ENCODE measurements around the gene FHDC1.

Gene FHDC1

GRCh38 chr4:152957437-152958171 lies 21.5 kb downstream of the FHDC1 start:
- DNase-seq: no peak

- no peak for DNase-seq
Observed at GRCh38 chr4:152959080-152959479, 23.0 kb downstream of the FHDC1 start.

DNA sequence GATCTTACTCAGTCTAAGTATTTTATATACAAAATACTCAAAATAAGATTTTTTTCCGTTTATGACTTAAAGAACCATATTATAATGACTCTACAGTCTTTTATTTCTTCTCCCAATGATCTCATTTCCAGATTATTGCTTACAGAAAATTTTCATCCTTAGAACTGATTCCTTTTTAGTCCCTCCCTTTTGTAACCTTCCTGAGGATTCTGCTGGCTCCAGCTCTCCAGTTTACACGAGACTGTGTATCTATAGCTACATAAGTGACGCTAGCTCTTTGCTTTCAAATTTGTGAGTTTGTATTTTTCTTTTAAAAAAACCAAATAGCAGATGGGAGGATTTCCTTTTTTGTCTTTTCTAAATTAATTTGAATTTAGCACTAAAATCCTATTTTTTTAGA lies 24.0 kb downstream of the FHDC1 start:
- DNase-seq: no peak

- DNase-seq: no peak
Observed at GRCh38 chr4:152961014-152961772, 25.1 kb downstream of the FHDC1 start.

DNA sequence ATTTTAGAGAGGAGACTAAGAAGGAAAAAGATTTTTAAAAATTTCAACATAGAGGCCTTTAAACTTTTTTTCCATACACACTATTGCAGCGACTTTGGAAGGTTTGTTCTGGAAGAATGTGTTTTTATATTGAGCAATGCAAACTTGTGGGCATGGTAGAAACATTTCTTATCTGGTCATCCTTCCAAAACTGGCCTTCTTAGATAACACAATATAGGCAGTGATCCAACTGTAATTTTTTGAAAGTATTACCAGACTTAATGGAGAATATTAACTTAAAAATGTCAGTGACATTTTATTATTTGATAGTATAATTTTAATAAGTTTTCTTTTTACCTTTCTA lies 25.6 kb downstream of the FHDC1 start:
- DNase-seq: no peak

- DNase-seq: no peak
Observed at GRCh38 chr4:152962150-152962549, 26.0 kb downstream of the FHDC1 start.

- DNase-seq: no peak
Observed at GRCh38 chr4:152964335-152964734, 28.2 kb downstream of the FHDC1 start.

GRCh38 chr4:152965611-152966010 lies 29.5 kb downstream of the FHDC1 start:
- DNase-seq: peak; percentile 56

DNA sequence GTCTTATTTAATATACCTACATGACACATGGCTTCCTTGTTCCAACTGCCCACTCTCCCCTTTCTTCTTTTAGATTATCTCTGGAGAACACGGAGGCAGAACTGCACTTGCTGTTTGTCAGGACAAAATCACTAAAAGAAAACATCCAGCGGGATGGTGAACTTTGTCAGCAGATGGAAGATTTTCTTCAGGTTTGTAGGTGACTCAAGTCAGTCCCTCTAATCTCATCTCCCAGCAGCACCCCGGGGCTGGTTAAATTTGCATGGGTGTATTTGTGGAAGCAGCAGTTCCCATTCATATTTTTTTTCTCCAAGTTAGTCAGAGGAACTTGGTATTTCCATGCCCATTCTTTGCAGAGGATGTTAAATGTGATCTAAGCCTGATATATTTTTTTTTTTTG lies 31.8 kb downstream of the FHDC1 start:
- no peak for DNase-seq

DNA sequence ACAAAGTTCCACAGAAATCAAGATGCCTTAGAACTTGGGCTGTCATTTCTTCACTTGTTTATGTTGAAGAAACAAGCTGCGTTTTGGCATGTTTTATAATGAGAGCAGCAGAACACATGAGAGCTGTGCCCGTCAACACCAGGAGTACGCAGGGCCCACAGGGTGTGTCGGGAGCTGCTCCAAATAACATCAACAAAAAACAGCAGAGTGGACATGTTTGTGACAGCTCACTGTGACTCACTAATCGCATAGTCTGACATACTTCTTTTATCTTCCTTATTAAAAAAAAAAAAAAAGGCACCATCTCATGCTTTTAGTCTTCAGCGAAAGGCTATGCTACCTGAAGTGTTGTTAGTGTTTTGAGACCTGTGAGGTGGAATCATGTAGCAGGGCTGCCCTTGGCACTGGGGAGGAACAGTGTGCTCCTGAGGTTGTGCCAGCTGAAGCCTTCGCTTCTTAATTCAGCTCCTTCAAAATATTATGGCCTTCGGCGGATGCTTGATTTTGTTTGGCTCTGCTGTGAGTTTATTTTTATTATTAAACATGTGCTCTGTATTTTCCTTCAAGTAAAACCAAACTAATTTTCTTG lies 32.8 kb downstream of the FHDC1 start:
- no peak for DNase-seq

DNA sequence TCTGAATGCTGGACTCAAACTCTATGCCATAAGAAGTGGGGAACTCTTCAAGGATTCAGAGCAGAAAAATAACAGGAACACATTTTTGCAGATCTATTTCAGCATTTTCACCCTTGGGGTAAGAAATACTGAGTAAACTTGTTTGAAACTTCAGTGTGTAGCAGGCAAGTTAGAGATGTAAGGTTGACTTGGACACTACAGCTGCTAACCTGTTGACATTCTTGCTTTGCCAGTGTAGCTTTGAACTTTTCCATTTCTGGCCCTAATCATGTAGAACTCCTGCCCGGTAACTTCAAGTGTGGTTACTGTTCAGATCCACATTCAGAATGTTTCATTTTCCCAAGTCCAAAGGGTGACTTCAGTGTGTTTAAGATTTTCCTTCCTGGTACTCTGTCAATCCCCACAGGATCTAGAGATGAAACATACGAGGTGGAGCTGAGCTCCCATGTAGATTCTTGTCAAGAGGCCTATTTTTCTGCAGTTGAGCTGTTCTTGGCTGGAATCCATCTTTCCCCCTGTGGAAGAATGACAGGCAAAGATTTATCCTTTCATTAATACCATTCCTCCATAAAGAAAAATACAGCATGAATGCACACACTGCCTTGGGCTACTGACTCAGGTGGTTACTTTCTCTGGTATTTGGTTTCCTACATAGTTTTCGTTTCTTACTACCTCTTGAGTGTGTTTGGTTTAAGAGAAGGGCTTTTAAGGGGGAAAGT lies 34.1 kb downstream of the FHDC1 start:
- DNase-seq: peak; percentile 90

- no peak for DNase-seq
Observed at GRCh38 chr4:152971053-152971452, 34.9 kb downstream of the FHDC1 start.

DNA sequence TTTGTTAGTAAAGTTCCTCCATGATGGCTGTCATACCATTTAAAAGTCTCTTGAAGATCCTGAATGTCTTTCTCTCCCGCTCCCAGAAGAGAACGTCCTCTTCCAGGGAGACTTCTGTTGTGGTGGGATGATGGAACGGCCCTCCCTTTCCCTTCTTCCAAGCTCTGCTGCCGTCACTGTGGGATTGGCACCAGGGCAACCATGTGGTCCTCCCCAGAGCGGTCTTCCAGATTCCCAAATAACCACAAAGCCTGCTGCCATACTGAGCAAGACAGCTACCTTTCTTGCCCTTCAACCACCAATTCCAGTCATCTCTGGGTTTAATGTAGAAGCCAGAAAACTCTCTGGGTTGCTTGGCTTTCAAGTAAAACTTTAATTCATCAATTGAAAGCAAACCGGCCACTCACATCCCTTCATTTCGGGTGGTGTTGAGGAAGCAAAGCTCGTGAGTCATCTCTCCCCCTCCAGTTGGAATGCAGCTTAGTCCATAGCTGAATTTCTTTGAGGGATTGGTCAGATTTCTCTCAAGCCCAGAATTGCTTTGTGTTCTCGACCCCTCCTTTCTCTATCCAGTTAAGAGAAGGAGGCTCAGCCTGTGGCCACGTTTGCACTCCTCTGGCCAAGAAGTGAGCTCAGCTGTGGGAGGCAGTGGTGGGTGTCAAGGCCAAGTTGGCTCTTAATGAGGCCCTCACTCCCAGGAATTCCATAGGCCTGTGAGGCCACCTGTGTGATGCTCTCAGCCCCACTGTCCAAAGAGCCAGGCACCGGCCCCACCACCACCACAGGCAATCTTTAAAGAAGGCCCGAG lies 36.9 kb downstream of the FHDC1 start:
- DNase-seq: peak; percentile 95

DNA sequence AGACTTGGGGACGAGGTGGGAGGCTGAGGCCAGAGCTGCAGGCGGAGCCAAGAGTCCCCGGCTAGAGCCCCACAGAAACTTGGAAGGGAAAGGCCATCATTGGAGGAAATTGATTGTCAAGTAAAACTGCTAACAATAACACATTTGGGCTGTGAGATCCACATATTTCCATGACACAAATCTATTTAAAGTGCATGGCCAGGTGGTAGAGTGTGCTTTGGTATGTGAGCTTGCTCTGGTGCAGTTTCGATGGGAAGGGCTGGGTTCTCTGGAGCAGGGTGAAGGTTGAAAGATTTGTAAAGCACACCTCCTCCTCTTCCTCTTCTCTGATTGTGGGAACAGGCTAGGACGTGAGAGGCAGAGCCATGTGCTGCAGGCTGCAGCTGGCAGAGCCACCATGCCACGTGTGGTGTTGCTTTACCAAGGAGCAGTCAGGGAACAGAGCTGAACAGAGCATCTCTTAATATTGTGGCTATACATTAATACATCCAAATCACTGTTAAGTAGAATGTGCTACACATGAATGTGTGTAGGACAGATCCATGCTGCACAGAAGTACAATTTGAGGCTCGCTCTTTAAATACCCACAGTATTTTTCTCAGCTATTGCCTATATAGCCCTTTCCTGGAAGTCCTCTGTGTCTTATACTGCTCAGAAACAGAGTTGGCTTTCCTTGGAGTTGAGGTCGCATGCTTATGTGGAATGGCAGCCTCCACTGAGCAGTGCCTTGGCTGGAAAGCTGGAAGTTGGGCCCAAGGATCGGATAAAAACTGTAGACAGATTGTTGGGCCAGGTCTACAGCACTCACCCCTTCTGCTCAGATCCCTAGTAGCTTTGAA lies 37.7 kb downstream of the FHDC1 start:
- DNase-seq: no peak

DNA sequence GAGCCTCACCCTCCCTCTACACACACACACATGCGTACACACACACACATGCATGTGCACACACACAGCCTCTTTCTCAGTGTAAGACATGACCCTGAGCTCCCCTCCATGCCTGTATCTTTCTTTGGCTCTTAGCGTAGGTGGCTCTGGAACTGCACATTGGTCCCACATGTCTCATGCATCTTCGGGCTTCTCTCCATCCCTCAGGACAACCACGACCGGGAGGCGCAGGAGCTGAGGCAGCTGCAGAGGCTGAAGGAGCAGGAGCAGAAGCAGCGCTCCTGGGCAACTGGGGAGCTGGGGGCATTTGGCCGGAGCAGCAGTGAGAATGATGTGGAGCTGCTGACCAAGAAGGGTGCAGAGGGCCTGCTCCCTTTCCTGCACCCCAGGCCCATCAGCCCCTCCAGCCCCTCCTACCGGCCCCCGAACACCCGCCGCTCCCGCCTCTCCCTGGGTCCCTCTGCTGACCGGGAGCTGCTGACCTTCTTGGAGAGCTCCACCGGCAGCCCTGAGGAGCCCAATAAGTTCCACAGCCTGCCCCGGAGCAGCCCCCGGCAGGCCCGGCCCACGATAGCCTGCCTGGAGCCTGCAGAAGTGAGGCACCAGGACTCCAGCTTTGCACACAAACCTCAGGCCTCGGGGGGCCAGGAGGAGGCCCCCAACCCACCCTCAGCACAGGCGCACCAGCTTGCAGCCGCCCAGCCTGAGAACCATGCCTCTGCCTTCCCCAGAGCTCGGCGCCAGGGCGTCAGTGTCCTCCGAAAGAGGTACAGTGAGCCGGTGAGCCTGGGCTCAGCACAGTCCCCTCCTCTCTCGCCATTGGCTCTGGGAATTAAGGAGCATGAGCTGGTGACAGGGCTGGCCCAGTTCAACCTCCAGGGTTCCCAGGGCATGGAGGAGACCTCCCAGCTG lies 38.6 kb downstream of the FHDC1 start:
- no peak for DNase-seq

GRCh38 chr4:152975380-152976211 lies 39.5 kb downstream of the FHDC1 start:
- no peak for DNase-seq

DNA sequence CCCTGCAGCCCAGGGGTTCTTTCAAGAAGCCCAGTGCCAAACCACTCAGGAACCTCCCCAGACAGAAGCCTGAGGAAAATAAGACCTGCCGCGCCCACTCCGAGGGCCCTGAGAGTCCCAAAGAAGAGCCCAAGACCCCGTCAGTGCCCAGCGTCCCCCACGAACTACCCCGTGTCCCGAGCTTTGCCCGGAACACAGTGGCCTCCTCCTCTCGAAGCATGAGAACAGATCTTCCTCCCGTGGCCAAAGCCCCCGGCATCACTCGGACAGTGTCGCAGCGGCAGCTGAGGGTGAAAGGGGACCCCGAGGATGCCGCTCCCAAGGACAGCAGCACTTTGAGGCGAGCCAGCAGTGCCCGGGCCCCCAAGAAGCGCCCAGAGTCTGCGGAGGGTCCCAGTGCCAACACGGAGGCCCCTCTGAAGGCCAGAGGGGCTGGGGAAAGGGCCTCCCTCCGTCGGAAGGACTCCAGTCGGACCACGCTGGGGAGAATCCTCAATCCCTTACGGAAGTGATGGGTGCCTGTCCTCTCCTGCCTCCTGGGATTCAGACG lies 40.2 kb downstream of the FHDC1 start:
- no peak for DNase-seq

DNA sequence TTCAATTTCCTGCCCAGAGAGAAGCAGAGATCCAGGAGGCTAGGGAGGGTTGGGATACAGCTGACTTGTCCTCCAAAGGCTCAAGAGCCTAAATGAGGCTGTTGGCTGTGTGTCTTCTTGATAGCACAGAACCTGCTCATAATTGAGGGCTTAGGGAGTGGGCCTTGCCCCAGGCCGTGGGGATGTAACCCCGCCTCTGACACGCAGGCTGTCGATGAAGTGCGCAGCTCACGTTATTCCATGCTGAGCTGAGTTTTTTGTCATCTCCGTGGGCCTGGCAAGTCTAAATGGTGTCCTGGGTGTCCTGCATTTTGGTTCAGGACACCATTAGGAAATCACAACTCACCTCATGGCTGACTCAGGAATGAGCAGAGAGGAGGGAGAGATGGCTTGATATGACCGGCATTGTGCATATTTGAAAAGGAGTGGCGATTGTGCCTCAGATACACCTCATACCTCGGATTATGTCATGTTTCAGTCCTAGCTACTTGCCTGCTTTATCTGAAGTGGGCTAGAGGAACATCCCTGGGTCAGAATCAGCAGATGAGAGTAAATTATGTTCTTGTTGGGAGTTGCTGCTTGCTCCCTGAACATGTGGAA lies 43.7 kb downstream of the FHDC1 start:
- no peak for DNase-seq

GRCh38 chr4:152981278-152981677 lies 45.2 kb downstream of the FHDC1 start:
- peak; percentile 38 for DNase-seq
